Adipose tissue (tissue), 3 donors: ENCODE measurements around the gene RXRA. TPM values are rescaled to one million over a fixed set of nuclear protein-coding genes. Genes with fewer than 3 reads are reported as not detected.

Experiments used
- H3K27ac ChIP-seq: one replicate; pipeline ENCODE4 v1.5.1; 2013; ENCODE audit warnings: low read depth, low read length
- WGBS, 3 donors: extraction: QIAGEN DNeasy Blood & Tissue Kit; methylation state at CpG; one replicate each; pipeline ENCODE4 v1.1.7; 2013; 5-methylcytosine and 5-hydroxymethylcytosine counted together
- polyA plus RNA-seq, 3 donors: library from polyadenylated mRNA; stranded (reverse); fragments of 200-250 nt; gene quantifications; one replicate each; pipeline ENCODE4 v1.2.3, GENCODE V29; 2013
- donor health status: healthy with polysubstance abuse.
- donor health status: Bipolar disorder and iron deficiency.
- donor health status: healthy.

RXRA gene
- polyA plus RNA-seq, 3 donors = 30.9 to 114 (median 69.4) TPM

GRCh38 chr9:134368571-134368970, 42.3 kb downstream of the RXRA start:
- WGBS, 3 donors = 81 to 90% (median 88%) methylated on average over 3 of the region's 3 CpGs

GRCh38 chr9:134369416-134370212, 43.4 kb downstream of the RXRA start:
- 69 to 76% (median 74%) methylated on average over 18 to 19 of the region's 19 CpGs for WGBS, 3 donors
- H3K27ac ChIP-seq = no peak overlapping the region

More at GRCh38 chr9:134368571-134368970, 42.3 kb downstream of the RXRA start:
- H3K27ac ChIP-seq = no peak overlapping the region

DNA sequence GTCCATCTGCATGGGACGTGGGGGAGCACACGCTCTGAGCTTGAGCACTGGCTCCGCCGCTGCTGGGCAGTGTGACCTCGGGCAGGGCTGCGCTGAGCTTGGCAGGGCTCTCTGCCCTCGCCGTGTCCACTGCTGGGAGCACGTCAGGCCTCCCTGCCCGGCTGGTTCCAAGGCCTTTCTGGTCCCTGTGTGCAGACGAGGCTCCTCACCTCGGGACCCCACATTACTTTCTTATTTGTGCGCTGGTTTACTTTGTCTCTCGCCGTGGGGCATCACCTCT, 43.9 kb downstream of the RXRA start:
- 71 to 85% (median 72%) methylated on average over 15 of the region's 15 CpGs for WGBS, 3 donors
- no peak overlapping the region for H3K27ac ChIP-seq

DNA sequence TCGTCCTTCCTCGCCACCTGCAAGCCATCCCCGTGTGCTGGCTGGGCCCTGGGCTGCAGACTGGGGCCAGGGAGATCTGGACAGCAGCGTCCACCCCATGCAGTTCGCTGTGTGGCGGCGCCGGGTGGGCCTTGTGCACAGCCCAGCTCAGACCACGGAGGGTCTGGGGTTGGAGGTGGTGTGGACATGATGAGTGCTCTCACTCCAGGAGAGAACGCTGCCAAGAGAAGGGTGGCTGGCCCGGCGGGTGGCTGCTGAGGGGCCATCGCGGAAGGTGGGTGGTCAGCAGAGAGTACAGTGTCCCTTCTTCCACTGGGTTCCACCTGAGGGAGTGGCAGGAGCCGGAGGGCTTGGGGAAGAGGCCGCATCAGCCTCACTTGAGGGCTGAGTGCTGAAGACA, 44.4 kb downstream of the RXRA start:
- no peak overlapping the region for H3K27ac ChIP-seq
- WGBS, 3 donors = 94% methylated on average over 16 of the region's 16 CpGs

GRCh38 chr9:134371731-134372130, 45.5 kb downstream of the RXRA start:
- H3K27ac ChIP-seq = peak overlapping the region; percentile 57
- 46 to 84% (median 52%) methylated on average over 11 to 16 of the region's 16 CpGs for WGBS, 3 donors

GRCh38 chr9:134372581-134373267, 46.5 kb downstream of the RXRA start:
- 51 to 93% (median 61%) methylated on average over 12 to 16 of the region's 16 CpGs for WGBS, 3 donors
- peak overlapping the region; percentile 57 for H3K27ac ChIP-seq

GRCh38 chr9:134373269-134373668, 47.0 kb downstream of the RXRA start:
- WGBS, 3 donors = 75 to 82% (median 76%) methylated on average over 13 of the region's 13 CpGs
- no peak overlapping the region for H3K27ac ChIP-seq

- no peak overlapping the region for H3K27ac ChIP-seq
- 89 to 94% (median 93%) methylated on average over 17 of the region's 17 CpGs for WGBS, 3 donors
Observed at GRCh38 chr9:134373953-134374300, 47.7 kb downstream of the RXRA start.

DNA sequence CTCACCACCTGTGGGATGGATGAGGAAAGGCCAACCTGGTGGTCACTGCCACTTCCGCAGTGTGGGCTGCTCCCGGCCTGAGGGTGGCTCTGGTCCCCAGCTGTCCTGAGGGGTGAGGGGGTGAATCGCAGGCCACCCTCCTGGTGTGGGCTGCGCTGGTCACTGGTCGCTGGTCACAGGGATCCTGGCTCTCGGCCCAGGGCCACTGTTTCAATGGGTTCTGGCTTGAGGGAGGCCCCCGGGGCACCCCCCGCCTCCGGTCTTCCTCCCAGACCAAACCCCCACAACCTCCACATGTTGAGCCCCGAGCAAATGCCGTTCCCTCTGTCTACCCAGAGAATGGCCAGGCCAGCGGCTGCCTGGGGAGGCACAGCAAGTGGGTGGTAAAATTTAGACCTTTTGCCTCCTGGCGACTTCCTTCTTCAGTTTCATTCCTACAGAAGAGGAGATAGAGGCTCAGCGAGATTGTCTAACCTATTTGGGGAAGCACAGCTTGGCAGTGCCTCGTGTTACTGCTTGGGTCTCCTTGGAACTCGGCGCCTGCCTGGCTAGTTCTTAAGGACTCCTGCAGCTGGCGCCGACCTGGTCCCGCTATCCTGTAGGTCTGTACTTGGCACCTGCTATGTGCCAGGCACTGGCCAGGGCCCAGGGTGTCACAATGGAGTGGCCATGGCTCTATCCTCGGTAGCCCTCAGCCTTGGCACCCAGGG, 48.2 kb downstream of the RXRA start:
- 62 to 70% (median 68%) methylated on average over 20 to 21 of the region's 21 CpGs for WGBS, 3 donors

DNA sequence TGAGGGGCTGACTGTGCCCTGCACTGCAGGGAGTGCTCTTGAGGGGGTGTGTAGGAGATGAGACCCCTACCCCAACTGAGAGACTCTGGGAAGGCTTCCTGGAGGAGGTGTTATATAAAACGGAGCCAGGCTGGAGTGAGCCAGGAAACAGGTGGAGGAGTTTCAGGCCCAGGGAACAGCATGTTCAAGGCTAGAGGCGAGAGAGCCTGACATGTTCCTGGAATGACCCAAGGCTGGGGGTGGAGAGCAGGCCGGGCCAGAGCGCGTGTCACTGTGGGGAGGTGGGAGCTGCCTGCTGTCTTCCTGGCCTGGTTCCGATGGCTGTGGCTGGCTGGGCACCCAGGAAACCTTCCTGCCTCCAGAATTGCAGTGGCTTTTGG, 48.7 kb downstream of the RXRA start:
- WGBS, 3 donors = 10 to 38% (median 23%) methylated on average over 6 of the region's 6 CpGs
- peak overlapping the region; percentile 58 for H3K27ac ChIP-seq

More for the DNA sequence above, 48.2 kb downstream of the RXRA start:
- peak overlapping the region; percentile 58 for H3K27ac ChIP-seq

GRCh38 chr9:134375430-134376385, 49.5 kb downstream of the RXRA start:
- peak overlapping the region; percentile 58 for H3K27ac ChIP-seq
- WGBS, 3 donors = 22 to 28% (median 27%) methylated on average over 35 to 38 of the region's 38 CpGs

GRCh38 chr9:134376386-134377142, 50.3 kb downstream of the RXRA start:
- WGBS, 3 donors = 55 to 60% (median 57%) methylated on average over 26 to 27 of the region's 27 CpGs
- no peak overlapping the region for H3K27ac ChIP-seq

- WGBS, 3 donors = 70 to 90% (median 75%) methylated on average over 8 of the region's 8 CpGs
- H3K27ac ChIP-seq = no peak overlapping the region
Observed at GRCh38 chr9:134377143-134377484, 50.9 kb downstream of the RXRA start.

GRCh38 chr9:134377976-134378375, 51.7 kb downstream of the RXRA start:
- no peak overlapping the region for H3K27ac ChIP-seq
- WGBS, 3 donors = 27 to 39% (median 37%) methylated on average over 16 to 17 of the region's 17 CpGs

DNA sequence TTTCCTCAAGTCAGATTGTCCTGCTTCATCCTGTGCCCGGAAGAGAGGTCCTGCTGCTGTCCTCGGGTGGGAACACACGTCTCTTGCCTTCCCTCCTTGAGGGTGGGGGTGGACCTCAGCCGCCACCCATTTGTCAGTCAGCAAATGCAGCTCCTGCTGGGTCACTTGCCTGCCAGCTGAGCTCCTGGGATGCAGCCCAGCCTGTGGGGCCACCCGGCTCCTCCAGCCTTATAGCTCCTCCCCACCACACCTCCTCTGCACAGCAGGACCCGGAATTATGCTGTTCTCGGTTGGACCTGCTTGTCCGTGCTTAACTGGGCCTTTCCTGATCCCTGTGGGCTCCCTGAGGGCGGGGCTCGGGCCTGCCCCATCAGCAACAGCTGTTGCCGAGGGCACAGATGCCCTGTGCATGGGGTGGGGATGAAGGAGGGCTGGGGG, 52.7 kb downstream of the RXRA start:
- WGBS, 3 donors = 31 to 64% (median 57%) methylated on average over 11 of the region's 11 CpGs
- H3K27ac ChIP-seq = no peak overlapping the region

- 80 to 88% (median 81%) methylated on average over 19 to 21 of the region's 21 CpGs for WGBS, 3 donors
- H3K27ac ChIP-seq = no peak overlapping the region
Observed at GRCh38 chr9:134379831-134380365, 53.6 kb downstream of the RXRA start.

GRCh38 chr9:134380542-134381271, 54.5 kb downstream of the RXRA start:
- 82 to 88% (median 83%) methylated on average over 16 of the region's 16 CpGs for WGBS, 3 donors
- H3K27ac ChIP-seq = no peak overlapping the region
